ENCODE measurements around the gene NCAPD3.

DNA sequence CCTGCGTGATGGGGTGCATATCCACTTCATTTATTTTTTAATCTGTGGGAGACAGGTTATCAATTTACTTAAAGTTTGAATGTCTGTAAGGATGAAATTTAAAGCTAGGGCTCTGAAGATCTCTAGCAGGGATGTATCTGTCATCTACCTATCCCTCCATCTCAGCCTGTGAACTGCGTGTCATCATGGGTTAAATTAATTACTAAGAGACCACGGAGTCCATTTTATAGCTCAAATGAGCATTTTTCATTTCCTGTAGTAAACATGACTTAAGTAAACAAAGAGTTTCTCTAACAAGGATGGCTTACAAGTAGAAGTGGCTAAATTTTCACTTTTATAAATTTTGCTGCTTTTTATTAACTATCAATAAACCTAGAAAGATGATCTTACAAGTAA is 49.5 kb upstream of the NCAPD3 start:
- TF ChIP-seq CTCF (conservative IDR thresholded peaks at IDR 0.05; ENCODE audit: low read depth, low read length) (no peak), EZH2phosphoT487 (IDR thresholded peaks at IDR 0.05; ENCODE audit: borderline replicate concordance, low read length) (no peak)

Data from PC-3 (cell line).